Measurements from ENCODE around the gene LY9.
"Not testable (repeated sequence)": the region's sequence is repeated elsewhere in the genome, so short reads cannot be mapped to it uniquely, and the experiment has no call there.

LY9 gene

DNA sequence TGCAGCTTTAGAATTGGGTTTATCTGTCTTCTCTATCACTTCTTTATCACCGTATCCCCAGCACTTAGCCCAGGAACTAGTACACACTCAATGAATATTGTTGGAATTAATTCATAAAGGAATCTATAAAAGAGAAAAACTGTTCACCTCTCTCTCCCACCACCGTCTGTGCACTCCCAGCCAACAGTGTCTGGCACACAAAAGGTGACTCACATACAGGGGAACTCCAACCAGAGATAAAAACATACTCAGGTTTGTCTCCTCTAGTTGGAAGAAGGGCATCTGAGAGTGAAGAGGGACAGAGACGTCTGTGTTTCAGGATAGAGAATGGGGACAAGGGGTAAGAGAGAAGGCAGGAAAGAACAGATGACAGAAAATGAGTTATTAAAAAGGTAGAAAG, 79.0 kb downstream of the LY9 start:
- H3K27ac ChIP-seq (ENCODE audit: low read depth, low read length), result no peak overlapping the region

DNA sequence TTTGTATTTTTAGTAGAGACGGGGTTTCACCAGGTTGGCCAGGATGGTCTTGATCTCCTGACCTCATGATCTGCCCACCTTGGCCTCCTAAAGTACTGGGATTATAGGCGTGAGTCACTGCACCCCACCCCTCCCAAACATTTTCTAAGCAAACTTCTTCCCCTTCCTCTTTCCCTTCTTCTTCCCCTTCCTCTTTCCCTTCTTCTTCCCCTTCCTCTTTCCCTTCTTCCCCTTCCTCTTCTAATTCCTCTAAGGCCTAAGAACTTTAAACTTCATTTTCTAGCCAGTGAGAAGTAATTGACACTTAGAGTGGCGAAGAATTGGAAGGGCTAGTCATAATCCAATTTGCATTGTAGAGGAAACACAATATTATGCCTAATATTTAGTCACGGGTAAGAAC, 79.6 kb downstream of the LY9 start:
- not testable (repeated sequence) for H3K27ac ChIP-seq (ENCODE audit: low read depth, low read length); H3K27me3 ChIP-seq (ENCODE audit: control insufficient read depth in 5 of 5, insufficient read depth in 4 of 5, low read length in 5 of 5); H3K36me3 ChIP-seq (ENCODE audit: control insufficient read depth in 5 of 5, insufficient read depth in 5 of 5, low read length in 5 of 5); H3K4me1 ChIP-seq (ENCODE audit: control insufficient read depth in 5 of 5, insufficient read depth in 5 of 5, low read length in 5 of 5); H3K9ac ChIP-seq (ENCODE audit: low read length in 5 of 5); H3K9me3 ChIP-seq (ENCODE audit: control insufficient read depth in 5 of 5, low read length in 5 of 5); H3K4me3 ChIP-seq (ENCODE audit: low read depth in 1 of 5, low read length in 5 of 5)

More for the DNA sequence above, 79.0 kb downstream of the LY9 start:
- Histone ChIP-seq H3K4me3 (ENCODE audit: low read depth in 1 of 5, low read length in 5 of 5) (no peak overlapping the region), H3K9ac (ENCODE audit: low read length in 5 of 5) (no peak overlapping the region), H3K9me3 (ENCODE audit: control insufficient read depth in 5 of 5, low read length in 5 of 5) (no peaks in the 10 kb centered on the region), H3K27me3 (ENCODE audit: control insufficient read depth in 5 of 5, insufficient read depth in 4 of 5, low read length in 5 of 5) (no peaks in the 10 kb centered on the region), H3K4me1 (ENCODE audit: control insufficient read depth in 5 of 5, insufficient read depth in 5 of 5, low read length in 5 of 5) (no peaks in the 10 kb centered on the region), H3K36me3 (ENCODE audit: control insufficient read depth in 5 of 5, insufficient read depth in 5 of 5, low read length in 5 of 5) (no peaks in the 10 kb centered on the region)

DNA sequence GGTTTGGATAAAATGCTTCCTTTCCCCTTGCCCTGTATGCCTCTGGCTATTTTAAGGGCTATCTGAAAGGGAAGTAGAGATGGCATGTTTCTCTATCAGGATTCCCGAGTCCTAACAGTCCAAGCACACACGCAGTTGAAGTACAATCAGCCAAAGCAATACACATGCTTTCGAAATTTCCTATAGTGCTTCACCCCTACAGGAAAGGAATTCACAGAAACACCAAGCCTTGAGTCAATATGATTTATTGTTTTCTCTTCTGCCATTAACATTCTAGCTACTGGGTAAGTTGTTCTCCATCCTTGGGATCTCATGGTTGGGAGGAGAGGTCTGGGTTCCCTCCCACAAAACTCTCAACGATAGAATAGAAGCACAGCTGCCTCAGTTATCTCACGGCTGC, 80.3 kb downstream of the LY9 start:
- H3K27me3 ChIP-seq (ENCODE audit: control insufficient read depth in 5 of 5, insufficient read depth in 4 of 5, low read length in 5 of 5), result no peaks in the 10 kb centered on the region
- H3K36me3 ChIP-seq (ENCODE audit: control insufficient read depth in 5 of 5, insufficient read depth in 5 of 5, low read length in 5 of 5), result no peaks in the 10 kb centered on the region
- no peaks in the 10 kb centered on the region for H3K9me3 ChIP-seq (ENCODE audit: control insufficient read depth in 5 of 5, low read length in 5 of 5)
- no peaks in the 10 kb centered on the region for H3K4me1 ChIP-seq (ENCODE audit: control insufficient read depth in 5 of 5, insufficient read depth in 5 of 5, low read length in 5 of 5)
- H3K27ac ChIP-seq (ENCODE audit: low read depth, low read length), result no peak overlapping the region
- H3K4me3 ChIP-seq (ENCODE audit: low read depth in 1 of 5, low read length in 5 of 5), result no peak overlapping the region
- no peak overlapping the region for H3K9ac ChIP-seq (ENCODE audit: low read length in 5 of 5)

DNA sequence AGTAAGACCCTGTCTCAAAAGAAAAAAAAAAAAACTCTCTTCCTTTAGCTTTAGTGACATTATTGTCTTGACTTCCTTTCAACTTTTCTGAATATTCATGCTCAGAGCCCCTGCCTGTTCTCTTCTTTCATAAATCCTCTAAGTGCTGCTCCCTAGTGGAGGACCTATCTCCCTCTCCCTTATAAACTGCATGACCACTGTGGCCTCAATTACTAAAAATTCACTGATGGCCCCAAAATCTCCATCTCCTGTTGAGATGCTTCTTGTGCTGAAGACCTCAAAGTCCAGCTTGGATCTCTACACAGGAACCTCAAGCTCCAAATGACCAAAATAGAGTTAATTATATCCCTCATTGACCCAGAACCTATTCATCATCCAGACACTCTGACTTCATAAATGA, 81.2 kb downstream of the LY9 start:
- H3K9me3 ChIP-seq (ENCODE audit: control insufficient read depth in 5 of 5, low read length in 5 of 5), result no peaks in the 10 kb centered on the region
- H3K36me3 ChIP-seq (ENCODE audit: control insufficient read depth in 5 of 5, insufficient read depth in 5 of 5, low read length in 5 of 5), result no peaks in the 10 kb centered on the region
- H3K27me3 ChIP-seq (ENCODE audit: control insufficient read depth in 5 of 5, insufficient read depth in 4 of 5, low read length in 5 of 5), result no peaks in the 10 kb centered on the region
- H3K9ac ChIP-seq (ENCODE audit: low read length in 5 of 5), result no peak overlapping the region
- no peaks in the 10 kb centered on the region for H3K4me1 ChIP-seq (ENCODE audit: control insufficient read depth in 5 of 5, insufficient read depth in 5 of 5, low read length in 5 of 5)
- no peak overlapping the region for H3K27ac ChIP-seq (ENCODE audit: low read depth, low read length)
- H3K4me3 ChIP-seq (ENCODE audit: low read depth in 1 of 5, low read length in 5 of 5), result no peak overlapping the region
